SU-DHL-6 (cell line): Measurements from ENCODE around the gene SLC11A1.

Experiments used
- CTCF ChIP-seq: fragments of 200-600 bp; sonication (generic); IDR thresholded peaks from one replicate; pipeline ENCODE4 v1.5.1; 2017; ENCODE audit warnings: antibody characterized with exemption, mild to moderate bottlenecking, low read length, moderate library complexity; ENCODE audit not compliant: insufficient read depth, poor library complexity, severe bottlenecking
- EZH2phosphoT487 ChIP-seq: fragments of 200-600 bp; sonication (generic), shearing (Covaris generic); conservative IDR thresholded peaks from 2 replicates; pipeline ENCODE4 v1.6.1; 2018; ENCODE audit warnings: mild to moderate bottlenecking, antibody characterized with exemption, low read length, moderate library complexity, mixed read lengths

GRCh38 chr2:218392459-218392858 lies 10.4 kb downstream of the SLC11A1 start:
- TF ChIP-seq CTCF (no peak), EZH2phosphoT487 (no peak)
